ENCODE results near the gene SLCO3A1.

SLCO3A1 gene

DNA sequence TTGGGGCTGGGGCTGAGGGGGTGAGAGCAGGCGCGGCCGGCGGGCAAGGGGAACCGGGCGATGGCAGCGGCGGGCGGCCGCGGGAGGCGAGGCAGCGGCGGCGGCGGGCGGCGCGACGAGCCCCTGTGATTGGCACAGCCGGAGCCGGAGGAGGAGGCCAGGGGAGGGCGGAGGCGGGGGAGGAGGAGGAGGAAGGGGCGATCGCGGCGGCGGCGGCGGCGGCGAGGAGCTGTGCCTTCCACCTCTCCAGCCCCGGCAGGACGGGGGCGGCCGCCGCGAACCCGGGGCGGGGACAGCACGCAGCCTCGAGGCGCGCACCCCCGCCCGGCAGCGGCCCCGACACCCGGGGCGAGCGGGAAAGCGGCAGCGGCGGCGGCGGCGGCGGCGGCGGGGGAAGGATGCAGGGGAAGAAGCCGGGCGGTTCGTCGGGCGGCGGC is at the start of gene SLCO3A1:
SLCO3A1 (plus strand) TSS at position 198 of the 437 bp plus-strand sequence.
- DNase-seq = peak; percentile 91

DNA sequence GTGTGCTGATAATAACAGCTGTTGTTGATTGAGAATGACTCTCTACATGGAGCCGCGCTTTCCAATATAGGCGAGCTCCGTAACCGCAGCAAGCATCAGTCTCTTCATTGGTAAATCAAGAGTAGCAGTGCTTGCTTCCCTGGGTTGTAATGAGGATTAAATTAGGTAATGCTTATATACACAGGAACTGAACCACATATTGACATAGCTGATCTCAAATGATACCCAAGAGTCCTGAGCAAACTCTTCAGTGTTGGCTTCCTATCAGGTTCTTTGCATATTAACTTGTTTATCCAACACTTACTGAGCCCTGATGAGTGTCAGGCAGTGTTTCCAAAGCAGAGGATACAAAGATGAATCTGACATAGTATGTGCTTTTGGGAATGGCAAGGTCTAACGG is 46.4 kb upstream of the SLCO3A1 start:
- DNase-seq = no peak

DNA sequence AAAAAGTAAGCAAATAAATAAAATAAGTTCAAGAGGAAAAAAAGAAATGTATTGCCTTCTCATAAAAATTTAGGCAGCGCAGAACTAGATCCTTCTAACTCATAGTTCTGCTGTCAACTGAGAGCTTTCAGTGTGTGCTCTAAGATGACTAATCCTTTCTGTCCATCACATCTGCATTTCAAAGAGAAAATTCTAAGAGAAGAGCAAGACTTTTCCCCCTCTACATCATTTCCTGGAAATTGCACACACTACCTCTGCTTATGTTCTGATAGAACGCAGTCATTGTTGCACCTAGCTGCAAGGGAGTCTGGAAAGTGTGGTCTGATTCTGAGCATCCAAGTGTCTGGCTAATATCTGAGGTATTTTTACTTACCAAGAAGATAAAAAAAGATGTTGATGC is 39.6 kb upstream of the SLCO3A1 start:
- DNase-seq = no peak

GRCh38 chr15:91816942-91817341 is 36.6 kb upstream of the SLCO3A1 start:
- DNase-seq = no peak

GRCh38 chr15:91821458-91821857 is 32.0 kb upstream of the SLCO3A1 start:
- DNase-seq = no peak

DNA sequence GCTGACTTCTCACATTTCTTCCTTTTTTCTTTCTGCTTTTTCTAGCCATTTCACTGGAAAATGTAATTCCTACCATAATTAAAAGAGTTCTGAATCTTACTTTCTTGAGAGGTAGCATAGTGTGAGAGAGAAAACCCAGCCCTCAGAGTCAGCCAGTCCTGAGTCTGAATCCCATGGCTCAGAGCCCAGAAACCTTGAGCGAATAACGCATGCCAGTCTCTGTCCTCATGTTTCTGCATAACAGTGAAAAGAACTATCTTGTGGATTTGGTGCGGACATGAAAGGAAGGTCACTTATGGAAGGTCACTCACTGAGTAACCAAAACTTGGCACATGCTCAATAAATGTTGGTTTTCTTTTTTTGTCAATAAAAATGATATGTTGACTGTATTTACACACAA is 29.3 kb upstream of the SLCO3A1 start:
- DNase-seq = no peak

- no peak for DNase-seq
Measured at GRCh38 chr15:91826443-91826842, 27.1 kb upstream of the SLCO3A1 start.

DNA sequence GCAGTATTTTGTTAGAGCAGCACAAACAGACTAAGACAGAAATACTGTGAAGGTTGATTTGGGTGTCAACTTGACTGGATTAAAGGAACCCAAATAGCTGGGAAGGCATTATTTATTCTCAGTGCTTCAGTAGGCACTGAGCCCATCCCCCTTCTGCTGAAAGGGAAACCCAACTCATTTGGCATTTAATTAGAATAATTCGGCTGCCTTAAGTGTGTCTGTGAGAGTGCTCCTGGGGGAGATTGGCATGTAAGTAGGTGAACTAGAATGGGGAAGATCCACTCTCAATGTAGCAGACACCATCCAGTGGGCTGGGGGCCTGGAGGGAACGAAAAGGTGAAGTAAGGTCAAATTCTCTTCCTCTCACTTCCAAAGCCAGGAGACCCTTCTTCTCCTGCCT is 20.5 kb upstream of the SLCO3A1 start:
- DNase-seq = no peak

GRCh38 chr15:91839867-91840266 is 13.6 kb upstream of the SLCO3A1 start:
- no peak for DNase-seq

DNA sequence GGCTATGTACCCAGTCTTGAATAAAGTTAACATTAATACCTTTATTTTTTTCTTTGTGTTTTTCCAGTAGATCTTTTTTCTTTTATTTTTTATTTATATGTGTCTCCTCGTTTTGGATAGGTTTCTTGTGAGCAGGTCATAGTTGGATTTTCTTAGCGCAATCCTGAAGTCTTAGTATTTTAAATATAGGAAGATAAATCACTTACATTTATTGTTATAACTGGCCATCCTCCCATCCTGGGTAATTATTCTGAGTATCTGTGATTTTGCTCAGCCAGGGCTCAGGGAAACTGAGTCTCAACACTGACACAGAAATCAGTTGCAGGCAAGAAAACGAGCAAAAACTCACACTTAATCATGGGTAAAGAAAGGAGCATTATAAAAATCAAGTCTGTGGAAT is 11.6 kb upstream of the SLCO3A1 start:
- DNase-seq = no peak

DNA sequence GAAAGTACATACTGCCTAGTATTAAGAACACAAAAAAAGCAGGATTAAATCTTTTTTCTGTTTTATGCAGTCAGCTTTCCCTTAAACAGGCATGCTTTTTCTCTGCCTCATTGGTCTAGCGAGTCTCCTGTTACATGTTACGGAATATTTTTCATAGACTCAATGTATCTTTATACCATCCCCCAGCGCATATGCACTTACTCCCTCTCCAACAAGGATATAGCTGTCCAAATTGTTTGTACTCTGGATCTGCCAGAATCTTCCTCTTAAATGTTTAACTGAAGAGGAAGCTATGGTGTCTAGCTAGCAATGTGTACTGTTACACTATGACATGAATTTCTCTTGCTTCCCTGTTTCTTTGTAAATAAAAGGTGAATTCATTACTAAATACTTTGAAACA is 9.2 kb upstream of the SLCO3A1 start:
- no peak for DNase-seq

- no peak for DNase-seq
Measured at GRCh38 chr15:91844928-91845327, 8.6 kb upstream of the SLCO3A1 start.

DNA sequence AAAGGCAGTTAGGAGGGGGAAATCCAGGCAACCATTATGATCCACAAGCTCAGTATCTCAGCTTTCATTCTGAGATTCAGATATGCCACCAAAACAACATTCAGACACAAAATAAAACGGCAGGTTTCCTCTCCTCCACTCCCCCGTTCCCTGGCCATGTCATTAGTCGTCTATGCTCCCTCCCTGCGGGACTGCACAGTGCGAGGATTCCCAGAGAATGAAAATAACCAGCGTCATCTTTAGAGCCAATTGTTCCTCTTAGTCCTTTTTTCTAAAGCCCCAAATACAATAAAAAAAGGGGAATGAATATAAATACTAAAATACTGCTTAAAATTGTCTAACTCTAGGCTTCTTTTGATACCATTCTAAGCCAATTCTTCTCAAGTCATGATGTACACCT is 7.8 kb upstream of the SLCO3A1 start:
- DNase-seq = no peak

GRCh38 chr15:91849180-91849579 is 4.3 kb upstream of the SLCO3A1 start:
- DNase-seq = no peak

GRCh38 chr15:91849749-91850161 is 3.8 kb upstream of the SLCO3A1 start:
- no peak for DNase-seq

GRCh38 chr15:91852741-91853510 is 582 bp upstream of the SLCO3A1 start:
- DNase-seq = peak; percentile 92

DNA sequence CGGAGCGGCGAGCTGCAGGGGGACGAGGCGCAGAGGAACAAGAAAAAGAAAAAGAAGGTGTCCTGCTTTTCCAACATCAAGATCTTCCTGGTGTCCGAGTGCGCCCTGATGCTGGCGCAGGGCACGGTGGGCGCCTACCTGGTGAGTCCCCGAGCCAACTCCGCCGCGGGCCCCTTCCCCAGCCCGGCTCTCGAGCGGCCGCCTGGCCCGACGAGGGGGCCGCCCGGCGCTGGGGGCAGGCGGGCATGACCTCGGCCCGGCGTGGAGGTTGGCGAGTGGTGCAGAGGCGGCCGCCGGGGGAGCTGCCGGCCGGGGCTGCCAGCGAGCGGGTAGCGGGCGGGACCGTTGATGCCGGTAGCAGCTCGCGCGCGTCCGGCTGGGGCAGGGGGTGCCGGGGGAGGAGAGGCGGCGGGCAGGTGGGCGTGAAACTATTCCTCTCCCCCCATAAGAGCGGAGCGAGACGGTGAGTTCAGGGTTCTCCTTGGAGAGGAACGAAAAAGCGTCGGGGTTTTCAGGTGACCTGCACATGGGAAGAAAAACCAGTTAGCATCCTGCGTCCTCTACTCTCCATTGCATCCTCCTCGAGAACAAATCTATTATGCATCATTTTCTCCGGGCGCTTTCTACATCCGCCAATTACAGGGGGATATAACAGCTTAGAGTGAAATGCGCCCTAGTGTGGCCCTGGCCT is 585 bp downstream of the SLCO3A1 start:
- DNase-seq = peak; percentile 83

GRCh38 chr15:91854639-91854990 is 1.1 kb downstream of the SLCO3A1 start:
- DNase-seq = peak; percentile 77

DNA sequence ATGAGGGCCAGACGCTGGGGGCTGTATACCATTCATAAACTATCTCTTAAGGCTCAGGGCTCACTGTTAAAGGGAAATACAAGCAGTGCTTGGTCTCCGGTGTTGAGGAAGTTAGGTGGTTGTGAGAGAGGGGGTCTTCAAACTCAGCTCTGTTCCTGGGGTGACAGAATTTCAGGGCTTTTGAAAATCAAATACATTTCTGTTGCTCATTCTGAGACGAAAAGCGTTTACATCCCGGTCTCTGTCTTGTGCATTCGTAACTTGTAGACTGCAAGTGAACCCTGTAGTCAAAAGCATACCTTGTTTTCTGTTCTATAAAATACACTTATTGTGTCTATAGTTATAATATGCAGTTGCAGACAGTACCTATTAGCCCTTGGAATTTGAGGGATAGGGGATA is 1.7 kb downstream of the SLCO3A1 start:
- no peak for DNase-seq

DNA sequence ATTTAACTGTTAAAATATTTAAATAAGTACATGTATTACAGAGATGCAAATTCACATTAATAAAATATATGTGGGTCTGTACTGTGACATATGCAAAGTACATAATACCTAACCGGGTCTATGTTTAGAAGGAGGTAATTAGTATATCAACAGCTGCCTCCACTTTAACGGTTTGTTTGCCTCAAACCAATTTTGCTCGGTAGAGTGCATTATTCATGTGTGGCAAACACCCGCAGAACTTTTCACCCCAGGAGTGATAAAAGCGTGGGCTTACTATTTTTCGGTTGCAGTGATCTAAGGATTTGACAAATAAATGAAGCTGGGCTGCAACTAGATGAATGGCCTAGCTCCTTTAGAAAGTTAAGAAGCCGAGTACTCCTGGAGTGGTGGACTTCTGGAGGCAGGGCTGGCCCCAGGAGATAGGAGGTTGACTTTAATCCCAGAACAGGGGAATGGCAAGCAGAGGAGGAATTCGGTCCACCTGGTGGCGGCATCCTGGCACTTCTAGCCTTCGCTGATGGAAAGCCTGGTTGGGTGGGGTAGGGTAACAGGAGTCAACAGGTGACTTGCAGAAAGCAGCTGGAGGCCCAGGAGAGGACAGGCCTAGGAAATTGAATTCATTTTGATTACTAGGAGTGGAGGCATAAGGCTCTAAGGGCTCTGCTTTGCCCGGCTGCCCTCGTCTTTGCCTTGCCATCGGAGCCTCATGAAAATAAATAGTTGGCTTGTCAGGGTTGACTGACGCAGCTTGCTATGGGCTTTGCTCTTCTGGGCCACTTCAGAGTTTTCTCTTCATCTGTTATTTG is 2.4 kb downstream of the SLCO3A1 start:
- no peak for DNase-seq

- DNase-seq = no peak
Measured at GRCh38 chr15:91857224-91857585, 3.7 kb downstream of the SLCO3A1 start.

- DNase-seq = peak; percentile 75
Measured at GRCh38 chr15:91857772-91858171, 4.3 kb downstream of the SLCO3A1 start.

GRCh38 chr15:91860498-91860897 is 7.0 kb downstream of the SLCO3A1 start:
- DNase-seq = no peak

- no peak for DNase-seq
Measured at GRCh38 chr15:91861223-91861622, 7.7 kb downstream of the SLCO3A1 start.

Data from activated effector memory CD4-positive, alpha-beta T cell treated with anti-CD3 and anti-CD28 coated beads, Interleukin-2, amount 50 U/mL, for 16 hours (primary cell).